Astrocyte of the spinal cord (primary cell): ENCODE measurements around the gene DBI.

Experiments used
- DNase-seq: peaks from one replicate; pipeline ENCODE4 v3.0.0; 2011; ENCODE audit warnings: low read depth, low spot score
- H3K4me3 ChIP-seq: 2 replicates; pipeline ENCODE4 v1.5.1; 2011; ENCODE audit warnings: low read depth, mild to moderate bottlenecking, low read length, moderate library complexity
- CTCF ChIP-seq: IDR thresholded peaks from 2 replicates; pipeline ENCODE4 v1.5.1; 2012; ENCODE audit warnings: low read depth, mild to moderate bottlenecking, low read length, inconsistent platforms
- in situ Hi-C: cut with HindIII; loops from 2 replicates; pipeline ENCODE4 v1.10.0; 2017; ENCODE audit warnings: low sequenced_read_pairs

Gene DBI

GRCh38 chr2:119377294-119377992 is 10.7 kb downstream of the DBI start:
- H3K4me3 ChIP-seq, result no peak overlapping the region
- DNase-seq, result no peak
- no peak for TF ChIP-seq CTCF
- in situ Hi-C loops, result no loop called here

- no peak for DNase-seq
- in situ Hi-C loops, result no loop called here
- TF ChIP-seq CTCF, result no peak
- no peak overlapping the region for H3K4me3 ChIP-seq
These were observed 11.2 kb downstream of the DBI start for GRCh38 chr2:119377993-119378345.

- H3K4me3 ChIP-seq, result no peak overlapping the region
- DNase-seq, result no peak
- in situ Hi-C loops, result no loop called here
- no peak for TF ChIP-seq CTCF
These were observed 11.8 kb downstream of the DBI start for GRCh38 chr2:119378566-119378965.

- DNase-seq, result no peak
- H3K4me3 ChIP-seq, result no peak overlapping the region
- in situ Hi-C loops, result no loop called here
- no peak for TF ChIP-seq CTCF
These were observed 16.8 kb downstream of the DBI start for GRCh38 chr2:119383410-119384140.

- no peak overlapping the region for H3K4me3 ChIP-seq
- no peak for DNase-seq
- no peak for TF ChIP-seq CTCF
- in situ Hi-C loops, result no loop called here
These were observed 18.2 kb downstream of the DBI start for GRCh38 chr2:119384971-119385370.

- in situ Hi-C loops, result no loop called here
- H3K4me3 ChIP-seq, result no peak overlapping the region
- DNase-seq, result no peak
- no peak for TF ChIP-seq CTCF
These were observed 18.7 kb downstream of the DBI start for GRCh38 chr2:119385466-119385865.
